Astrocyte of the spinal cord (primary cell): ENCODE results near the gene TPMT.

Source experiments
- DNase-seq: peaks from one replicate; pipeline ENCODE4 v3.0.0; 2011; ENCODE audit warnings: low read depth, low spot score
- H3K4me3 ChIP-seq: 2 replicates; pipeline ENCODE4 v1.5.1; 2011; ENCODE audit warnings: low read depth, mild to moderate bottlenecking, low read length, moderate library complexity
- CTCF ChIP-seq: IDR thresholded peaks from 2 replicates; pipeline ENCODE4 v1.5.1; 2012; ENCODE audit warnings: low read depth, mild to moderate bottlenecking, low read length, inconsistent platforms
- in situ Hi-C: cut with HindIII; loops from 2 replicates; pipeline ENCODE4 v1.10.0; 2017; ENCODE audit warnings: low sequenced_read_pairs

The TPMT gene

GRCh38 chr6:18148304-18149025, 6.4 kb downstream of the TPMT start:
- no peak for TF ChIP-seq CTCF
- H3K4me3 ChIP-seq = no peak overlapping the region
- in situ Hi-C loops = no loop called here
- DNase-seq = peak; percentile 83

DNA sequence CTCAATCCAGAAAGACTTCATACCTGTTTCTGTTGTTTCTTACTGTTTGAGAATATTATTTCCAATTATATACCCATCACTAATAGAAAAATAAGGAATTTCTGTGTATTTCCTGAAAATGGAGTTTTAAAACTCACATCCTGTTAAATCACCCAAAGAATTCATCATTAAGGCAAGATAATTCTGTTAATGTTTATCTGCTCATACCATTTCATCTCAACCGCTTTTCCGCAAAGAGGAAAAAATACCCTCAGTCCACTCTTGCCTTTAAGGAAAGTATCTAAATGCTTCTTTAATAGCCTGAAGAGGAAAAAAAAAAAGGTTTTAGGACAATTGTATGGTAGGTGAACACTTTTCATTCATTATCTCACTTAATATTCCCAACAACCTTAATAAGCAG, 7.3 kb downstream of the TPMT start:
- no peak for TF ChIP-seq CTCF
- H3K4me3 ChIP-seq = no peak overlapping the region
- DNase-seq = no peak
- in situ Hi-C loops = no loop called here

GRCh38 chr6:18147160-18147559, 7.7 kb downstream of the TPMT start:
- no peak overlapping the region for H3K4me3 ChIP-seq
- no peak for TF ChIP-seq CTCF
- peak; percentile 48 for DNase-seq
- in situ Hi-C loops = no loop called here

DNA sequence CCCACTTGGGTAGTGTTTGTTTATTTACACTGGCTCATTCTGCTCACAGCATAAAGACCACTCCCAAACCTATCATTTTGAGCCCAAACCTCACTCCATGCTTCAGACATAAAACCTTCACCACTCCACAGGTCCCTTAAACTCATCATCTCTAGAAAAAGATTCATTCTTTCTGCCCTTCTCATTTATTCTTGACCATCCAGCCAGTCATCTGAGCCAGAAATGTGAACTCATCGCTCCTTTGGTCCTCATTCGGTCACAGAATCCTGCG, 12.4 kb downstream of the TPMT start:
- in situ Hi-C loops = no loop called here
- no peak overlapping the region for H3K4me3 ChIP-seq
- no peak for TF ChIP-seq CTCF
- DNase-seq = no peak

GRCh38 chr6:18141805-18142590, 12.9 kb downstream of the TPMT start:
- in situ Hi-C loops = no loop called here
- no peak overlapping the region for H3K4me3 ChIP-seq
- DNase-seq = no peak
- no peak for TF ChIP-seq CTCF

GRCh38 chr6:18139935-18140621, 14.8 kb downstream of the TPMT start:
- H3K4me3 ChIP-seq = no peak overlapping the region
- in situ Hi-C loops = no loop called here
- TF ChIP-seq CTCF = no peak
- DNase-seq = no peak
